Spleen (tissue), 11 donors: ENCODE results near the gene PLA1A. TPM values are rescaled to one million over a fixed set of nuclear protein-coding genes. Genes with fewer than 3 reads are reported as not detected.

Source experiments
- DNase-seq: peaks from one replicate; pipeline ENCODE4 v3.0.0-alpha.2; 2020
- H3K27ac ChIP-seq, 8 donors: fragments of 200-600 bp; sonication (generic) in 7 of 8; 1 replicate in 4 of 8; 2 replicates in 4 of 8; pipeline versions ENCODE4 v1.5.0 to v1.8.0; 2016 to 2021; ENCODE audit warnings: inconsistent platforms in 4 of 8, mild to moderate bottlenecking in 4 of 8, moderate library complexity in 1 of 8
- H3K27me3 ChIP-seq, 7 donors: fragments of 200-600 bp; sonication (generic) in 6 of 7; replicated peaks in 1 of 7; 1 replicate in 4 of 7; 2 replicates in 3 of 7; pipeline versions ENCODE4 v1.5.0 to v1.8.0; 2016 to 2021; ENCODE audit warnings: inconsistent platforms in 3 of 7, mild to moderate bottlenecking in 1 of 7
- H3K36me3 ChIP-seq, 6 donors: fragments of 200-600 bp; sonication (generic) in 5 of 6; 1 replicate in 4 of 6; 2 replicates in 2 of 6; pipeline versions ENCODE4 v1.5.0 to v1.8.0; 2016 to 2021; ENCODE audit warnings: inconsistent platforms in 2 of 6
- H3K4me1 ChIP-seq, 6 donors: fragments of 200-600 bp; sonication (generic) in 5 of 6; 1 replicate in 3 of 6; 2 replicates in 3 of 6; pipeline versions ENCODE4 v1.5.0 to v1.8.0; 2016 to 2021; ENCODE audit warnings: inconsistent platforms in 3 of 6
- H3K4me3 ChIP-seq, 8 donors: fragments of 200-600 bp; sonication (generic) in 7 of 8; 1 replicate in 4 of 8; 2 replicates in 4 of 8; pipeline versions ENCODE4 v1.5.0 to v1.8.0; 2016 to 2021; ENCODE audit warnings: inconsistent platforms in 4 of 8, mild to moderate bottlenecking in 4 of 8, moderate library complexity in 2 of 8
- H3K9me3 ChIP-seq, 8 donors: fragments of 200-600 bp; sonication (generic) in 7 of 8; 1 replicate in 4 of 8; 2 replicates in 4 of 8; pipeline versions ENCODE4 v1.5.0 to v1.8.0; 2016 to 2021; ENCODE audit warnings: inconsistent platforms in 4 of 8
- POLR2A ChIP-seq, 3 donors: fragments of 450-650 bp; IDR thresholded peaks; one replicate each; pipeline ENCODE4 v1.5.1; 2017; ENCODE audit warnings: antibody characterized with exemption in 3 of 3, mild to moderate bottlenecking in 1 of 3
- POLR2AphosphoS5 ChIP-seq, 3 donors: sonication (generic); formaldehyde crosslinking; IDR thresholded peaks; one replicate each; pipeline ENCODE4 v1.5.1; 2017; ENCODE audit warnings: antibody characterized with exemption in 3 of 3
- WGBS, 5 donors: extraction: QIAGEN DNeasy Blood & Tissue Kit in 3 of 5; methylation state at CpG; one replicate each; pipeline versions ENCODE4 v1.1.5 to v1.1.7; 2013 to 2018; 5-methylcytosine and 5-hydroxymethylcytosine counted together
- intact Hi-C: fragments of 100-400 bp; cut with DNase I; formaldehyde crosslinking; loops from one replicate; pipeline ENCODE4 v1.15.0; 2023; ENCODE audit warnings: low total_unique reads
- polyA plus RNA-seq, 3 donors: library from polyadenylated mRNA; stranded (reverse); fragments of 200-250 nt; gene quantifications; one replicate each; pipeline ENCODE4 v1.2.1, GENCODE V29; 2013
- total RNA-seq, 7 donors: library from RNA; depleted of rRNA in 3 of 7; stranded (reverse); fragments of >200 nt in 3 of 7; fragmentation: NEBNext Ultra II Directional in 4 of 7; extraction: Animal tissue kit (Norgen Biotek cat#: 25700) in 4 of 7; gene quantifications; one replicate each; pipeline versions ENCODE4 v1.1.0 to v1.2.1, GENCODE V29; 2016 to 2021
- TF ChIP-seq, protein P1 (sequence below), 11 experiments: fragments of 200-600 bp in 7 of 11; fragments of 450-650 bp in 4 of 11; sonication (generic) in 4 of 11; IDR thresholded peaks in 8 of 11; conservative IDR thresholded peaks in 3 of 11; 1 replicate in 7 of 11; 2 replicates in 4 of 11; pipeline versions ENCODE4 v1.4.0 to v1.8.0; 2016 to 2021; ENCODE audit warnings: antibody characterized with exemption in 11 of 11, inconsistent platforms in 4 of 11, mild to moderate bottlenecking in 1 of 11
- donor health status: healthy with polysubstance abuse.
- donor health status: DM: no; HTN: no; CAD: no; lungs with moderate emphysema.
- donor health status: DM: no; HTN: no; CAD: no.
- donor health status: Bipolar disorder and iron deficiency.
- donor health status: healthy.
- donor health status: DM: no; HTN: no; CAD: no.
- donor health status: DM: yes; HTN: yes; CAD: no.

PLA1A gene
- total and polyA plus RNA-seq, 10 donors: 0.27 to 6.8 (median 0.79) TPM; not detected in 1

DNA sequence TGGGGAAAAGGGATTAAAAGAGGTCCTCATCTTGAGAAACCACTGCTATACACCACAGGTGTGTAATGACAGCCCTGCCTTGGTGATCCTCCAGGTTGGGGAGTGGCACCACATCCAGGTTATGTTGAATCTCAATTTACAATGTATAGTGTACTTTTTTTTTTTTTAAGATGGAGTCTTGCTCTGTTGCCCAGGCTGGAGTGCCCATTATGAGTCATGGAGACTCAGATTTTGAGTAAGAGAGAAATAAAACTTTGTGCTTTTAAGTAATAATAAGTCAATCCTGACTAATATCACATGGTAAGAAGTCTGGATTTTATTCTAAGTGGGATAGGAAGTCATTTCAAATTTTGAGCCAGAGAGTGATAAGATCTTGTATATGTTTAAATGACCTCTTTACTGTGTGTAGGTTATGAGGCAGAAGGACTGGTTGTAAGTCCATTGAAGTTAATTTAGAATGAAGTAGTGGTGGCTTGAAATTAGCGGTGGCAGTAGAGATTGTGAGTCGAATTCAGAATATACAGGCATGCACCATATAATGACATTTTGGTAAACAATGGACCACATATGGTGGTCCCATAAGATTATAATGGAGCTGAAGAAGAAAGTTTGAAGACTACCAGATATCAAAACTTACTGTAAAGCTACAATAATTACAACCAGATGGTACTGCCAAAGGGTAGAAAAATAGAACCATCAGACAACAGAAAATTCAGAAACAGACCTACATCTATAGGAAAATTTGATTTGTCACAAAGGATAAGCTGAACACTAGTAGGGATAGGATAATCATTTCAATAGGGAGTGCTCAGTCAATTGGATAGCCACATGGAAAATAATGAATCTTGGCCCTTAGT is 42.0 kb downstream of the PLA1A start:
- WGBS, 5 donors: 80 to 97% (median 83%) methylated on average over 2 of the region's 2 CpGs
- Histone ChIP-seq H3K36me3 (peaks cover 0 to 15% (median 5%) of the 10 kb centered on the region in 6 donors), H3K4me1 (peaks cover 11 to 33% (median 23%) of the 10 kb centered on the region in 6 donors), H3K27me3 (no peaks in the 10 kb centered on the region), H3K27ac (peak overlapping the region in 6 of 8 donors; percentile 58 to 86 (median 78)), H3K9me3 (no peaks in the 10 kb centered on the region), H3K4me3 (no peak overlapping the region)
- no peak for DNase-seq
- intact Hi-C loops: no loop called here
- TF ChIP-seq POLR2AphosphoS5 (IDR thresholded peaks at IDR 0.05) (no peak), POLR2A (IDR thresholded peaks at IDR 0.05) (no peak)
- TF ChIP-seq, protein P1, sequence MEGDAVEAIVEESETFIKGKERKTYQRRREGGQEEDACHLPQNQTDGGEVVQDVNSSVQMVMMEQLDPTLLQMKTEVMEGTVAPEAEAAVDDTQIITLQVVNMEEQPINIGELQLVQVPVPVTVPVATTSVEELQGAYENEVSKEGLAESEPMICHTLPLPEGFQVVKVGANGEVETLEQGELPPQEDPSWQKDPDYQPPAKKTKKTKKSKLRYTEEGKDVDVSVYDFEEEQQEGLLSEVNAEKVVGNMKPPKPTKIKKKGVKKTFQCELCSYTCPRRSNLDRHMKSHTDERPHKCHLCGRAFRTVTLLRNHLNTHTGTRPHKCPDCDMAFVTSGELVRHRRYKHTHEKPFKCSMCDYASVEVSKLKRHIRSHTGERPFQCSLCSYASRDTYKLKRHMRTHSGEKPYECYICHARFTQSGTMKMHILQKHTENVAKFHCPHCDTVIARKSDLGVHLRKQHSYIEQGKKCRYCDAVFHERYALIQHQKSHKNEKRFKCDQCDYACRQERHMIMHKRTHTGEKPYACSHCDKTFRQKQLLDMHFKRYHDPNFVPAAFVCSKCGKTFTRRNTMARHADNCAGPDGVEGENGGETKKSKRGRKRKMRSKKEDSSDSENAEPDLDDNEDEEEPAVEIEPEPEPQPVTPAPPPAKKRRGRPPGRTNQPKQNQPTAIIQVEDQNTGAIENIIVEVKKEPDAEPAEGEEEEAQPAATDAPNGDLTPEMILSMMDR (IDR thresholded peaks at IDR 0.05 in 8 of 11, conservative IDR thresholded peaks at IDR 0.05 in 3 of 11): no peak

- Histone ChIP-seq H3K36me3 (peaks cover 0 to 22% (median 5%) of the 10 kb centered on the region in 6 donors), H3K27ac (no peak overlapping the region), H3K4me3 (no peak overlapping the region), H3K27me3 (no peaks in the 10 kb centered on the region), H3K4me1 (peaks cover 11 to 32% (median 23%) of the 10 kb centered on the region in 6 donors), H3K9me3 (no peaks in the 10 kb centered on the region)
- intact Hi-C loops: no loop called here
- 95 to 98% (median 96%) methylated on average over 2 of the region's 2 CpGs for WGBS, 5 donors
- no peak for DNase-seq
- no peak for TF ChIP-seq POLR2A (IDR thresholded peaks at IDR 0.05)
- TF ChIP-seq, protein P1 (IDR thresholded peaks at IDR 0.05 in 8 of 11, conservative IDR thresholded peaks at IDR 0.05 in 3 of 11): no peak
- TF ChIP-seq POLR2AphosphoS5 (IDR thresholded peaks at IDR 0.05): no peak
These were observed 43.7 kb downstream of the PLA1A start for GRCh38 chr3:119641416-119641815.

- Histone ChIP-seq H3K27me3 (no peaks in the 10 kb centered on the region), H3K9me3 (no peaks in the 10 kb centered on the region), H3K4me3 (no peak overlapping the region), H3K27ac (peak overlapping the region in 4 of 8 donors; percentile 9 to 58 (median 26)), H3K4me1 (peaks cover 8 to 32% (median 17%) of the 10 kb centered on the region in 6 donors), H3K36me3 (peaks cover 0 to 34% (median 7%) of the 10 kb centered on the region in 6 donors)
- 73 to 81% (median 77%) methylated on average over 5 of the region's 5 CpGs for WGBS, 5 donors
- DNase-seq: no peak
- intact Hi-C loops: no loop called here
- TF ChIP-seq POLR2AphosphoS5 (IDR thresholded peaks at IDR 0.05) (no peak), POLR2A (IDR thresholded peaks at IDR 0.05) (no peak)
These were observed 45.2 kb downstream of the PLA1A start for GRCh38 chr3:119642746-119643473.

DNA sequence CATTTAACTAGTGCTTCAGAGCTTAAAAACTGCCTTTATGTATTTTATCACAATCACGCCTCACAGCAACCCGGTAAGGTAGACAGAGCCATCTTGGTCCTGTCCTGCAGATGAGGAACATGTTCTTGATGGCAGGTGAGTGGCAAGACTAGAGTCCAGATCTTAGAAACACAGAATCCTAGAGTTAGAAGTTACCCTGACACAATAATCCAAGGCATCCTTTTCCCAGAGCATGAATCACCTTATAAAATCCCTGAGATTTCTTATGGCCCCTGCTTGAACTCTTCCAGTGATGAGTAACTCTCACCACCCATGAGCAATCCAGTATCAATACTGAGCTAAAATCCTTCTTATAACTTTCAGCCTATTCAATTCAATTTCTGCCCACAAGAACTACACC is 45.8 kb downstream of the PLA1A start:
- TF ChIP-seq POLR2A (IDR thresholded peaks at IDR 0.05) (no peak), POLR2AphosphoS5 (IDR thresholded peaks at IDR 0.05) (no peak)
- TF ChIP-seq, protein P1 (IDR thresholded peaks at IDR 0.05 in 8 of 11, conservative IDR thresholded peaks at IDR 0.05 in 3 of 11): no peak
- H3K9me3 ChIP-seq: no peaks in the 10 kb centered on the region
- no peaks in the 10 kb centered on the region for H3K27me3 ChIP-seq
- peaks cover 7 to 32% (median 15%) of the 10 kb centered on the region in 6 donors for H3K4me1 ChIP-seq
- no peak overlapping the region for H3K4me3 ChIP-seq
- peak overlapping the region in 1 of 8 donors; percentile 34 for H3K27ac ChIP-seq
- peaks cover 0 to 40% (median 7%) of the 10 kb centered on the region in 6 donors for H3K36me3 ChIP-seq
- intact Hi-C loops: no loop called here
- 92 to 100% (median 98%) methylated on average over 2 of the region's 2 CpGs for WGBS, 5 donors
- DNase-seq: no peak
